GM12878 (cell line): ENCODE data around the gene SELENOV. TPM values are rescaled to one million over a fixed set of nuclear protein-coding genes. Genes with fewer than 3 reads are reported as not detected.

Experiments used
- ATAC-seq: fragments of 200-7000 bp; cut with Tn5 transposase; 3 replicates; pipeline ENCODE4 v1.9.1; 2020; ENCODE audit warnings: mild to moderate bottlenecking, moderate library complexity
- BruUV-seq: library from RNA; stranded (reverse); fragments of 400-500 nt; replicated peaks from 2 replicates; lab custom pipeline; 2021; lab: Mats Ljungman, UMichigan
- CTCF ChIA-PET: fragments of 300-600 bp; sonication (Branson Sonifier 250); formaldehyde crosslinking; extraction: SDS; loops from one replicate; lab custom pipeline; 2021; ENCODE audit warnings: inconsistent platforms; lab: Yijun Ruan, JAX
- POLR2A ChIA-PET: fragments of 350-600 bp; formaldehyde crosslinking; extraction: SDS; loops from one replicate; lab custom pipeline; 2021; ENCODE audit warnings: inconsistent platforms; lab: Charles Lee
- RAD21 ChIA-PET: fragments of 300-600 bp; sonication (Branson Sonifier 250); formaldehyde crosslinking; loops from one replicate; lab custom pipeline; 2023; ENCODE audit warnings: antibody characterized with exemption; ENCODE audit not compliant: unreplicated experiment; lab: Charles Lee
- SMC1A ChIA-PET: fragments of 300-600 bp; sonication (Branson Sonifier 250); formaldehyde crosslinking; loops from one replicate; lab custom pipeline; 2023; ENCODE audit not compliant: unreplicated experiment, uncharacterized antibody; lab: Charles Lee
- DNase-seq: peaks from one replicate; pipeline ENCODE4 v3.0.0-alpha.2; 2011; ENCODE audit warnings: low read depth, low spot score
- FAIRE-seq: peaks from 3 replicates; lab custom pipeline; 2011; peaks lifted over from hg19 to GRCh38; lab: Jason Lieb, UNC
- H2AFZ ChIP-seq: 2 replicates; pipeline ENCODE4 v1.6.0; 2011; ENCODE audit warnings: low read depth, low read length, control low read depth; ENCODE audit not compliant: control insufficient read depth
- H3K27ac ChIP-seq: 2 replicates; pipeline ENCODE4 v1.5.1; 2011; ENCODE audit warnings: control low read depth; ENCODE audit not compliant: control insufficient read depth, insufficient read depth
- H3K27me3 ChIP-seq, 2 experiments: replicated peaks in 1 of 2; 2 replicates each; pipeline versions ENCODE4 v1.6.0 to v1.6.1; 2011; ENCODE audit warnings: low read length in 1 of 2; ENCODE audit not compliant: control insufficient read depth in 2 of 2, insufficient read depth in 2 of 2
- H3K36me3 ChIP-seq, 2 experiments: 2 replicates each; pipeline ENCODE4 v1.5.1; 2011; ENCODE audit warnings: low read length in 1 of 2; ENCODE audit not compliant: control insufficient read depth in 2 of 2, insufficient read depth in 2 of 2
- H3K4me1 ChIP-seq: 2 replicates; pipeline ENCODE4 v1.6.1; 2011; ENCODE audit warnings: mild to moderate bottlenecking, low read length, moderate library complexity, mixed read lengths; ENCODE audit not compliant: control insufficient read depth, insufficient read depth
- H3K4me2 ChIP-seq: 2 replicates; pipeline ENCODE4 v1.6.0; 2011; ENCODE audit warnings: control low read depth; ENCODE audit not compliant: control insufficient read depth, insufficient read depth
- H3K4me3 ChIP-seq: fragments of 200-600 bp; sonication (generic); 2 replicates; pipeline ENCODE4 v1.5.1; 2016
- H3K79me2 ChIP-seq: 2 replicates; pipeline ENCODE4 v1.6.0; 2011; ENCODE audit warnings: low read length; ENCODE audit not compliant: control insufficient read depth, insufficient read depth
- H3K9ac ChIP-seq: 2 replicates; pipeline ENCODE4 v1.8.0; 2011; ENCODE audit warnings: low read length, control low read depth, mixed read lengths; ENCODE audit not compliant: control insufficient read depth, insufficient read depth
- H3K9me3 ChIP-seq: replicated peaks from 3 replicates; pipeline ENCODE4 v1.5.1; 2011; ENCODE audit warnings: mild to moderate bottlenecking, low read length; ENCODE audit not compliant: control insufficient read depth, insufficient read depth
- H4K20me1 ChIP-seq: 2 replicates; pipeline ENCODE4 v1.6.0; 2011; ENCODE audit not compliant: control insufficient read depth, insufficient read depth
- ASH2L ChIP-seq: fragments of 300-600, 200-600 bp; sonication (generic); IDR thresholded peaks from 2 replicates; pipeline ENCODE4 v1.6.1; 2017; ENCODE audit warnings: low read depth, mild to moderate bottlenecking, borderline replicate concordance
- BACH1 ChIP-seq: fragments of 450-650 bp; IDR thresholded peaks from 2 replicates; pipeline ENCODE4 v1.6.1; 2017; ENCODE audit warnings: mild to moderate bottlenecking, borderline replicate concordance
- BRCA1 ChIP-seq: IDR thresholded peaks from 2 replicates; pipeline ENCODE4 v1.6.1; 2011; ENCODE audit warnings: low read depth, low read length, improper control_type of control experiment
- CEBPB ChIP-seq, 2 experiments: fragments of 150-350 bp in 1 of 2; IDR thresholded peaks; 2 replicates each; pipeline ENCODE4 v1.6.1; 2012 to 2014; ENCODE audit warnings: low read depth in 2 of 2, low read length in 2 of 2, borderline replicate concordance in 1 of 2, inconsistent platforms in 1 of 2
- CREM ChIP-seq: IDR thresholded peaks from 2 replicates; pipeline ENCODE4 v1.6.1; 2014; ENCODE audit warnings: antibody characterized with exemption, low read depth
- ESRRA ChIP-seq: IDR thresholded peaks from 2 replicates; pipeline ENCODE4 v1.6.1; 2012; ENCODE audit warnings: mild to moderate bottlenecking, low read length, improper control_type of control experiment
- ETV6 ChIP-seq, 2 experiments: fragments of 450-650 bp in 1 of 2; IDR thresholded peaks in 1 of 2; conservative IDR thresholded peaks in 1 of 2; 2 replicates each; pipeline ENCODE4 v1.6.1; 2014; ENCODE audit warnings: antibody characterized with exemption in 1 of 2, borderline replicate concordance in 1 of 2, low read depth in 1 of 2, mild to moderate bottlenecking in 1 of 2, moderate library complexity in 1 of 2
- FOXM1 ChIP-seq: IDR thresholded peaks from 2 replicates; pipeline ENCODE4 v1.6.1; 2012; ENCODE audit warnings: low read depth, mild to moderate bottlenecking, inconsistent platforms, low read length, moderate library complexity
- IRF4 ChIP-seq: IDR thresholded peaks from 2 replicates; pipeline ENCODE4 v1.6.1; 2011; ENCODE audit warnings: low read depth, low read length
- MEF2B ChIP-seq: fragments of 450-650 bp; IDR thresholded peaks from 2 replicates; pipeline ENCODE4 v1.6.1; 2018; ENCODE audit warnings: mild to moderate bottlenecking, moderate library complexity; ENCODE audit not compliant: partially characterized antibody, poor library complexity, severe bottlenecking
- NBN ChIP-seq: fragments of 450-650 bp; IDR thresholded peaks from 2 replicates; pipeline ENCODE4 v1.6.1; 2016
- NR2F1 ChIP-seq: fragments of 450-650 bp; conservative IDR thresholded peaks from 2 replicates; pipeline ENCODE4 v1.6.1; 2017; ENCODE audit warnings: mild to moderate bottlenecking
- PAX5 ChIP-seq: IDR thresholded peaks from 2 replicates; pipeline ENCODE4 v1.6.1; 2011; ENCODE audit warnings: low read depth, low read length, borderline replicate concordance
- RAD21 ChIP-seq: IDR thresholded peaks from 2 replicates; pipeline ENCODE4 v1.6.1; 2011; ENCODE audit warnings: mild to moderate bottlenecking, low read depth, low read length, moderate library complexity; ENCODE audit not compliant: insufficient read depth
- RB1 ChIP-seq: fragments of 450-650 bp; formaldehyde crosslinking; IDR thresholded peaks from 2 replicates; pipeline ENCODE4 v1.6.1; 2017; ENCODE audit warnings: mild to moderate bottlenecking, borderline replicate concordance
- STAT3 ChIP-seq: IDR thresholded peaks from 2 replicates; pipeline ENCODE4 v1.6.1; 2011; ENCODE audit warnings: low read depth, low read length, improper control_type of control experiment
- ZNF207 ChIP-seq: fragments of 450-650 bp; IDR thresholded peaks from 2 replicates; pipeline ENCODE4 v1.6.1; 2014; ENCODE audit warnings: antibody characterized with exemption, mild to moderate bottlenecking, borderline replicate concordance
- WGBS: methylation state at CpG from one replicate; pipeline ENCODE4 v1.1.6; 2016; ENCODE audit warnings: low lambda C conversion rate; ENCODE audit not compliant: insufficient replicate concordance, insufficient coverage; ENCODE audit errors: missing lambda C conversion rate; 5-methylcytosine and 5-hydroxymethylcytosine counted together
- in situ Hi-C: fragments of 300-500 bp; cut with MboI; formaldehyde crosslinking; loops from 9 replicates; pipeline ENCODE4 v1.14.3; 2018; ENCODE audit warnings: mixed read lengths
- intact Hi-C: fragments of 100-400 bp; cut with micrococcal nuclease; formaldehyde crosslinking; loops from one replicate; pipeline ENCODE4 v1.14.2; 2022; ENCODE audit not compliant: unreplicated experiment
- polyA plus RNA-seq, 11 experiments: library from polyadenylated mRNA; depleted of rRNA in 4 of 11; unstranded in 6 of 11; stranded (reverse) in 5 of 11; fragments of >200 nt; fragmentation: Nextera tagmentation in 4 of 11; fragmentation: Illumina TruSeq in 1 of 11; extraction: Ambion mirVana in 4 of 11; extraction: Trizol in 1 of 11; gene quantifications; 1 replicate in 1 of 11; 2 replicates in 10 of 11; pipeline versions ENCODE4 v1.2.1 to v1.2.3, GENCODE V29; 2011 to 2016; ENCODE audit warnings: inconsistent platforms in 2 of 11, missing spikeins in 2 of 11, low read depth in 1 of 11
- total RNA-seq, 4 experiments: library from RNA; depleted of rRNA in 3 of 4; stranded (reverse); fragments of >200 nt in 3 of 4; fragmentation: Illumina TruSeq in 1 of 4; extraction: Trizol in 1 of 4; gene quantifications; 2 replicates each; pipeline versions ENCODE4 v1.2.1 to v1.2.3, GENCODE V29; 2013 to 2021
- TF ChIP-seq, protein P1 (sequence below): fragments of 450-650 bp; IDR thresholded peaks from 2 replicates; pipeline ENCODE4 v1.6.1; 2014; ENCODE audit warnings: mild to moderate bottlenecking
- TF ChIP-seq, protein P2 (sequence below): fragments of 450-650 bp; formaldehyde crosslinking; IDR thresholded peaks from 2 replicates; pipeline ENCODE4 v1.4.0; 2020; ENCODE audit warnings: mild to moderate bottlenecking, moderate library complexity

The SELENOV gene
- total and polyA plus RNA-seq, 10 of the 15 experiments (the other 5 are each of a cell fraction or from before 2014, with no cell fraction given), result not detected

DNA sequence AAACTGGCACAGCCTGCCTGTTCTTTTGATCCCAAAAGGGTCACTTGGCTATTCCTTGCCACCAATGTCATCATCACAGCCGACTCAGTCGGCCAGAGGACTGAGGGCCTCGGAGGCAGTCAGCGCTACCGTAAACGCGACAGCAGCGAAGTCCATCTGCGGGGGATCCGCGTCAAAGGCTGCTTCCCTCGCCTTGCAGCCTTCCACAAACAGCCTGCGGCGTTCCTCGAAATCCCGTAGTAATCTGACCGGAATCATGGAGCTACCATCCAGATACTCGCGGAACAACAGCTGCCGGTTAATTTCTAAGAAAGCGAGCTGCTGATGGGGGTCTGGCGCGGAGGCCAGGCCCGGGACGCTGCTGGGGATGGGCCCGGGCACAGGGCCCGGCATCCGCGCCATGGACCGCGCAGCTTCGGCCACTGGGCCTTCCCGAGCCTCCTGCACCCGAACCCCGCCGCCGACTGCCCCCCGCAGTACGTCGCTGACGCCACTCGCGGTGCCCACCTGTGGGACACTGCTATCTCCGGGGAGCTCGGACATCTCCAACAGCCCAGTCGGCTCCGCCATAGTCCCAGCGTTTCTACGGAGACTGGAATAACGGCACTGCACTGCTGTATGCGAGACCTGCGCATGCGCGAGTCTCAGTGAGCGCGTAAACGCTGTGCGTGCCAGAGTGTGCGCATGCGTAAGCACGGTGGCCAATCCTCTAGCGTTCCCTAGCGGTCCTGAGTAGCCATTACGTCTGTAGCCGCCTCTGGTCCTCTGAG, 17.5 kb downstream of the SELENOV start, which contains the start of gene EID2B:
Gene EID2B, minus strand, starts transcription at position 620 of the 770 bp plus-strand sequence. Its CDS starts 50 bp downstream, at position 570.
- Histone ChIP-seq H3K79me2 (peaks cover 13% of the 10 kb centered on the region), H3K4me3 (peak within 1 kb of the TSS; percentile 98), H3K27me3 (no peaks in the 10 kb centered on the region), H2AFZ (peak within 1 kb of the TSS; percentile 97), H4K20me1 (no peaks in the 10 kb centered on the region), H3K4me2 (peak within 1 kb of the TSS; percentile 56), H3K9me3 (no peaks in the 10 kb centered on the region), H3K4me1 (no peaks in the 10 kb centered on the region), H3K36me3 (no peaks in the 10 kb centered on the region), H3K9ac (peak within 1 kb of the TSS; percentile 76), H3K27ac (peak within 1 kb of the TSS; percentile 57)
- POLR2A ChIA-PET, result interaction anchor here (0.6 kb wide), 1 partner anchor 52 kb away, joined by 3 read pairs; the partner anchor contains the start of gene TIMM50
- intact Hi-C loops (loop anchor here (1.0 to 10.0 kb wide), 5 partner anchors 58 to 408 kb away; partner anchors contain the start of genes PAK4, PLEKHG2 and SAMD4B), in situ Hi-C loops (loop anchor here (5.0 kb wide), 3 partner anchors 55 to 410 kb away; no protein-coding TSS in a partner anchor)
- TSS peak; percentile 82 for BruUV-seq
- RAD21 ChIA-PET, result interaction anchor here (0.8 to 1.5 kb wide), 10 partner anchors 30 to 413 kb away, joined by 3 to 14 read pairs (median 4); partner anchors contain the start of genes DLL3, PLEKHG2 and RPS16
- peak; percentile 96 for ATAC-seq
- WGBS, result under 1% methylated on average over 65 of the region's 65 CpGs
- DNase-seq, result peak; percentile 94
- peak; percentile 96 for FAIRE-seq
- SMC1A ChIA-PET, result interaction anchor here (0.6 to 3.4 kb wide), 15 partner anchors 10 to 555 kb away, joined by 3 to 26 read pairs (median 4); partner anchors contain the start of genes DLL3, GMFG and RPS16
- CTCF ChIA-PET, result interaction anchor here (0.6 to 5.0 kb wide), 24 partner anchors 10 to 633 kb away, joined by 3 to 63 read pairs (median 5); partner anchors contain the start of genes DLL3, MED29, NFKBIB and PAF1
- TF ChIP-seq ASH2L (peak; percentile 84; the same call in 1 of the 2 replicates), ETV6 (conservative IDR thresholded peaks at IDR 0.05 in 1 of 2, IDR thresholded peaks at IDR 0.05 in 1 of 2; ENCODE audit: borderline replicate concordance in 1 of 2, low read depth in 1 of 2) (no peak), MEF2B (no peak), NBN (no peak), ZNF207 (peak; percentile 39; the same call in 1 of the 2 replicates), NR2F1 (peak; percentile 56), ESRRA (peak; percentile 49; the same call in 1 of the 2 replicates), BACH1 (no peak; the same call in 1 of the 2 replicates), CEBPB (IDR thresholded peaks at IDR 0.05; ENCODE audit: borderline replicate concordance in 1 of 2, low read depth in 2 of 2, low read length in 2 of 2) (no peak), PAX5 (peak; percentile 49; the same call in 1 of the 2 replicates), RB1 (peak; percentile 93), BRCA1 (no peak), RAD21 (peak; percentile 88), IRF4 (no peak), STAT3 (no peak), CREM (peak; percentile 69), FOXM1 (no peak)
- TF ChIP-seq, protein P1, sequence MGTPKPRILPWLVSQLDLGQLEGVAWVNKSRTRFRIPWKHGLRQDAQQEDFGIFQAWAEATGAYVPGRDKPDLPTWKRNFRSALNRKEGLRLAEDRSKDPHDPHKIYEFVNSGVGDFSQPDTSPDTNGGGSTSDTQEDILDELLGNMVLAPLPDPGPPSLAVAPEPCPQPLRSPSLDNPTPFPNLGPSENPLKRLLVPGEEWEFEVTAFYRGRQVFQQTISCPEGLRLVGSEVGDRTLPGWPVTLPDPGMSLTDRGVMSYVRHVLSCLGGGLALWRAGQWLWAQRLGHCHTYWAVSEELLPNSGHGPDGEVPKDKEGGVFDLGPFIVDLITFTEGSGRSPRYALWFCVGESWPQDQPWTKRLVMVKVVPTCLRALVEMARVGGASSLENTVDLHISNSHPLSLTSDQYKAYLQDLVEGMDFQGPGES, result 0 out of 2 replicates have a peak, but pooled peaks have one; percentile 39
- TF ChIP-seq, protein P2, sequence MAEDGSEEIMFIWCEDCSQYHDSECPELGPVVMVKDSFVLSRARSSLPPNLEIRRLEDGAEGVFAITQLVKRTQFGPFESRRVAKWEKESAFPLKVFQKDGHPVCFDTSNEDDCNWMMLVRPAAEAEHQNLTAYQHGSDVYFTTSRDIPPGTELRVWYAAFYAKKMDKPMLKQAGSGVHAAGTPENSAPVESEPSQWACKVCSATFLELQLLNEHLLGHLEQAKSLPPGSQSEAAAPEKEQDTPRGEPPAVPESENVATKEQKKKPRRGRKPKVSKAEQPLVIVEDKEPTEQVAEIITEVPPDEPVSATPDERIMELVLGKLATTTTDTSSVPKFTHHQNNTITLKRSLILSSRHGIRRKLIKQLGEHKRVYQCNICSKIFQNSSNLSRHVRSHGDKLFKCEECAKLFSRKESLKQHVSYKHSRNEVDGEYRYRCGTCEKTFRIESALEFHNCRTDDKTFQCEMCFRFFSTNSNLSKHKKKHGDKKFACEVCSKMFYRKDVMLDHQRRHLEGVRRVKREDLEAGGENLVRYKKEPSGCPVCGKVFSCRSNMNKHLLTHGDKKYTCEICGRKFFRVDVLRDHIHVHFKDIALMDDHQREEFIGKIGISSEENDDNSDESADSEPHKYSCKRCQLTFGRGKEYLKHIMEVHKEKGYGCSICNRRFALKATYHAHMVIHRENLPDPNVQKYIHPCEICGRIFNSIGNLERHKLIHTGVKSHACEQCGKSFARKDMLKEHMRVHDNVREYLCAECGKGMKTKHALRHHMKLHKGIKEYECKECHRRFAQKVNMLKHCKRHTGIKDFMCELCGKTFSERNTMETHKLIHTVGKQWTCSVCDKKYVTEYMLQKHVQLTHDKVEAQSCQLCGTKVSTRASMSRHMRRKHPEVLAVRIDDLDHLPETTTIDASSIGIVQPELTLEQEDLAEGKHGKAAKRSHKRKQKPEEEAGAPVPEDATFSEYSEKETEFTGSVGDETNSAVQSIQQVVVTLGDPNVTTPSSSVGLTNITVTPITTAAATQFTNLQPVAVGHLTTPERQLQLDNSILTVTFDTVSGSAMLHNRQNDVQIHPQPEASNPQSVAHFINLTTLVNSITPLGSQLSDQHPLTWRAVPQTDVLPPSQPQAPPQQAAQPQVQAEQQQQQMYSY (CRISPR knock-in tag), result no peak
